Ectodermal cell (in vitro differentiated cells): ENCODE results near the gene ZNF45.
A peak's percentile ranks its signal among the peaks of the same experiment; 100 is the strongest.

Source experiments
- H3K27ac ChIP-seq: 2 replicates; pipeline ENCODE4 v1.7.0; 2013; ENCODE audit warnings: mild to moderate bottlenecking, low read depth, low read length; ENCODE audit not compliant: insufficient read depth, poor library complexity, severe bottlenecking
- H3K27me3 ChIP-seq: 2 replicates; pipeline ENCODE4 v1.7.0; 2013; ENCODE audit warnings: mild to moderate bottlenecking, low read length; ENCODE audit not compliant: insufficient read depth, control insufficient read depth, poor library complexity, severe bottlenecking
- H3K36me3 ChIP-seq: one replicate; pipeline ENCODE4 v1.7.0; 2013; ENCODE audit warnings: low read length; ENCODE audit not compliant: control insufficient read depth, insufficient read depth
- H3K4me1 ChIP-seq: one replicate; pipeline ENCODE4 v1.7.0; 2013; ENCODE audit warnings: low read length; ENCODE audit not compliant: control insufficient read depth, insufficient read depth
- H3K4me3 ChIP-seq: 2 replicates; pipeline ENCODE4 v1.7.0; 2013; ENCODE audit warnings: low read depth, low read length, control low read depth; ENCODE audit not compliant: insufficient read depth
- H3K9me3 ChIP-seq: 2 replicates; pipeline ENCODE4 v1.7.0; 2013; ENCODE audit warnings: mild to moderate bottlenecking, low read length, moderate library complexity; ENCODE audit not compliant: control insufficient read depth
- WGBS, 2 experiments: methylation state at CpG; one replicate each; pipeline ENCODE4 v1.1.7; 2013; ENCODE audit warnings: missing lambda C conversion rate in 2 of 2; 5-methylcytosine and 5-hydroxymethylcytosine counted together

The ZNF45 gene

GRCh38 chr19:43923875-43924274 is 11.2 kb downstream of the ZNF45 start:
- Histone ChIP-seq H3K27me3 (no peaks in the 10 kb centered on the region), H3K27ac (no peak overlapping the region), H3K4me1 (no peaks in the 10 kb centered on the region), H3K4me3 (no peak overlapping the region), H3K9me3 (no peaks in the 10 kb centered on the region), H3K36me3 (peaks cover 43% of the 10 kb centered on the region)

GRCh38 chr19:43914051-43914450 is 21.0 kb downstream of the ZNF45 start:
- Histone ChIP-seq H3K9me3 (peaks cover 18% of the 10 kb centered on the region), H3K36me3 (peaks cover 67% of the 10 kb centered on the region), H3K27me3 (no peaks in the 10 kb centered on the region), H3K4me1 (no peaks in the 10 kb centered on the region), H3K27ac (no peak overlapping the region), H3K4me3 (no peak overlapping the region)
- 76 to 79% methylated on average over 3 of the region's 3 CpGs for WGBS, 2 experiments

DNA sequence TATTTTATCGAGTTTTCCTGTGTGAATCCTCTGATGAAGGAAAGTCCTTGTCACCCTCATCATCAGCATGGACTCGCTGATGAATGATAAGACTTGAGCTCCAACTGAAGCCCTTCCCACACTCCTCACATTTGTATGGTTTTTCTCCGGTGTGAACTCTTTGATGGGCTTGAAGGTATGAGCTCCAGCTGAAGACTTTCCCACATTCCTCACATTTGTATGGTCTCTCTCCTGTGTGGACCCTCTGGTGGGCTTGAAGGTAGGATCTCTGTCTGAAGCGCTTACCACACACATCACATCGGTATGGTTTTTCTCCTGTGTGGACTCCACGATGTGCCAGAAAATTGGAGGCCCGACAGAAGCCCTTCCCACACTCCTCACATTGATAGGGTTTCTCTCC is 21.7 kb downstream of the ZNF45 start:
- Histone ChIP-seq H3K27me3 (no peaks in the 10 kb centered on the region), H3K36me3 (peaks cover 61% of the 10 kb centered on the region), H3K4me1 (no peaks in the 10 kb centered on the region), H3K9me3 (peaks cover 18% of the 10 kb centered on the region), H3K27ac (no peak overlapping the region), H3K4me3 (no peak overlapping the region)
- WGBS, 2 experiments: 95 to 96% methylated on average over 7 of the region's 7 CpGs

DNA sequence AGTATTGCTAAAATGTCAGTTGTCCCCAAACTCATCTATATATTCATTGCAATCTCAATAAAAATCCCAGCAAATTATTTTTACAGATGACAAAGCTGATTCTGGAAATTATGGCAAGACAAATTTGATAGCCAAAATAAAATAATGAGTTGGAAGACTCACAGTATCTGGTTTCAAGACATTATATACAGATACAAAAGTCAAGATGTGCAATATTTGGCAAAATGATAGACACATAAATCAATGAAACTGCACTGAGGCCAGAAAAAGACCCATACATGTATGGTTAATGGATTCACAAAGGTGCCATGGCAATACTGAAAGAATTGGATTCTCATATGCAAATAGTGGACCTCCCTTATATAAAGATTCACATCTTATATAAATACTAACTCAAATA is 24.2 kb downstream of the ZNF45 start:
- Histone ChIP-seq H3K27me3 (no peaks in the 10 kb centered on the region), H3K4me3 (no peak overlapping the region), H3K4me1 (no peaks in the 10 kb centered on the region), H3K27ac (no peak overlapping the region), H3K36me3 (peaks cover 36% of the 10 kb centered on the region), H3K9me3 (peaks cover 18% of the 10 kb centered on the region)

DNA sequence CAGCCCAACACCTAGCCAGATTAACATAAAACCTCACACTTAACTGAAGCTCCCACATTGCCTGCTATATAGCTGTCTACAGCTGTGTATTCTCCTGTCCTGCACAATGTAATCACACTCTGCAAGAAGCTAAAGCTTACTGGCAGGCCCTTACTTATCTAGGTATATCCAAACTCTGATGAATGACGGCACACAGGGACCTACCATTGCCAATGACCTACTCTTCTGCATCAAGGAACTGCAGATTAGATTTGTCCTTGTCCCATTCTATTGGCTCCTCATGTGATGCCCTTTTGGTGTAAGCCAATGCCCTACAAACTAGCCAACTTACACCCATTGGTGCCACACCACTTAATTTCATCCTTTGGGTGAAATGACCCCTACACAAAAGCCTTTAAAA is 26.4 kb downstream of the ZNF45 start:
- 81 to 83% methylated on average over 1 of the region's 1 CpG for WGBS, 2 experiments
- peaks cover 8% of the 10 kb centered on the region for H3K9me3 ChIP-seq

DNA sequence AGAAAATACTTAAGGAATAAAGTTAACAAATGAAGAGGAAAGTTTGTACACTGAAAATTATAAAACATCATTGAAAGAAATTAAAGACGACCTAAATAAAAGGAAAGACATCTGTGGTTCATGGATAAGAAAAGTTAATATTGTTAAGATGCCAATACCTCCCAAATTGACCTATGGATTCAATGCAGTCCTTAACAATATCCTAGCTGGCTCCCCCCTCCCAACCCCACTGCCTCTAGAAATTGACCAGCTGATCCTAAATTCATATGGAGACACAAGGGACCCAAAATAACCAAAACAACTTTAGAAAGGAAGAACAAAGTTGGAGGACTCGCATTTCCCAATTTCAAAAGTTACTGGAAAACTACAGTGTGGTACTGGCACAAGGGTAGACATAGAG is 28.3 kb downstream of the ZNF45 start:
- WGBS, 2 experiments: 82 to 86% methylated on average over 1 to 2 of the region's 2 CpGs
- no peak overlapping the region for H3K4me3 ChIP-seq
- H3K27ac ChIP-seq: no peak overlapping the region
- H3K36me3 ChIP-seq: no peaks in the 10 kb centered on the region
- H3K9me3 ChIP-seq: peaks cover 4% of the 10 kb centered on the region
- H3K4me1 ChIP-seq: no peaks in the 10 kb centered on the region
- H3K27me3 ChIP-seq: no peaks in the 10 kb centered on the region

More for the DNA sequence above, 26.4 kb downstream of the ZNF45 start:
- Histone ChIP-seq H3K4me1 (no peaks in the 10 kb centered on the region), H3K27me3 (no peaks in the 10 kb centered on the region), H3K4me3 (no peak overlapping the region), H3K36me3 (peaks cover 14% of the 10 kb centered on the region), H3K27ac (no peak overlapping the region)

DNA sequence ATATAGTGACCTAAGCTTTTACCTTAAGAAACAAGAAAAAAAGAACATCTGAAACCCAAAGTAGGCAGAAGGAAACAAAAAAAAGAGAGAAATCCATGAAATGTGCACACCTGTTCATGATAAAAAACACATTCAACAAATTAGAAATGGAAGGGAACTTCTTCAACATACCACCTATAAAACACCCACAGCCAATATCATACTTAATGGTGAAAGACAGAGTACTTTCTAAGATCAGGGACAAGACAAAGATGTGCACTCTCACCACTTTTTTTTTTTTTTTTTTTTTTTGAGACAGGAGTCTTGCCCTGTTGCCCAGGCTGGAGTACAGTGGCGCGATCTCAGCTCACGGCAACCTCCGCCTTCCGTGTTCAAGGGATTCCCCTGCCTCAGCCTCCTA is 29.2 kb downstream of the ZNF45 start:
- Histone ChIP-seq H3K4me1 (no peaks in the 10 kb centered on the region), H3K9me3 (peaks cover 4% of the 10 kb centered on the region), H3K27me3 (no peaks in the 10 kb centered on the region), H3K4me3 (no peak overlapping the region), H3K36me3 (no peaks in the 10 kb centered on the region), H3K27ac (no peak overlapping the region)
- 93 to 97% methylated on average over 5 of the region's 5 CpGs for WGBS, 2 experiments

GRCh38 chr19:43902399-43902798 is 32.7 kb downstream of the ZNF45 start:
- WGBS, 2 experiments: 94 to 96% methylated on average over 4 of the region's 4 CpGs

DNA sequence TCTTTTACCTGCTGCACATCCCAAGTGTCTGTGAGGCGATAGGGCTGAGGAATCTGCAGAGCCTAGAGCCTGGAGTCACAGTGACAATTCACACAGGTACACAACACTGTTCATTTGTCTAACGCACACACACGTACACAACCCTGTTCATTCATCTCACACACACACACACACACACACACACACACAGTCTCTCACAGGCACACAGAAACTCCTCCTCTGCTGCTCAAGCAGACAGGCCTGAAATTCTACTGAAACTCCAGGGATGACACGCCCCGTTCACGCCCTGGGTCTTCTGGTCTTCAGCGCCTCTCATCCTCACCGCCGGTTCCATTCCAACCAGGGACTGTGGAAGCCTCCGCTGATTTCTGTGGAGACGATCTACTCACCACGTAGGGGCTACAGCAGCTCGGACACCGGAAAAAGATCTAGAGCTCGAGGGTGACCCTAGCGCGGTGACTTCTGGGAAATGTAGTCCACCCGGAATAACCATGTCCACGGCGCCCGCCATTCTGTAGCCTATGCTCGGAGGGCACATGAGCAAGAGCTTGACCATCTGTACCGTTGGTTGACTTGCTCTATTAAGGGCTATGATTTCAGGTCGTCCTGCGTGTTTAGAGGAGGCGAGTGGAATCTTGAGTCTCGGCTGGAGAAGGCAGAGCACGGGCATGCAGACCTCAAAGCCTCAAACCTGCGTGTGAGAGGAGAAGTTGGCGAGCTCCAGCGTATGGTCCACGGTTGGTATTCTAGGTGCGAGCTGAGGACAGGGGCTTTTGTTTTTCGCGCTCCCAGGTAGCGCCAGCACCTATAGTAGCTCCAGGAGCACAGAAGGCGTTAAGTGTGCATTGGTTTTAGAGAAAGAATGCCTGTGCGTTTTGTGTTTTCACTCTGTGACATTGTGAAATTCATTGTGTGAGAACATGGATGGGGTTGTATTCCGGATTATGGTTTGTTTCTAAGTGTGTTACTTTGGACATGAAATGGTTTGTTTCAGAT is 33.4 kb downstream of the ZNF45 start:
- H3K9me3 ChIP-seq: peaks cover 4% of the 10 kb centered on the region
- H3K27ac ChIP-seq: no peak overlapping the region
- WGBS, 2 experiments: 45 to 47% methylated on average over 39 of the region's 39 CpGs
- H3K36me3 ChIP-seq: no peaks in the 10 kb centered on the region
- H3K4me1 ChIP-seq: no peaks in the 10 kb centered on the region
- no peaks in the 10 kb centered on the region for H3K27me3 ChIP-seq
- H3K4me3 ChIP-seq: peak overlapping the region; percentile 59

More at GRCh38 chr19:43902399-43902798, 32.7 kb downstream of the ZNF45 start:
- Histone ChIP-seq H3K4me3 (no peak overlapping the region), H3K36me3 (no peaks in the 10 kb centered on the region), H3K9me3 (peaks cover 4% of the 10 kb centered on the region), H3K27ac (no peak overlapping the region), H3K4me1 (no peaks in the 10 kb centered on the region), H3K27me3 (no peaks in the 10 kb centered on the region)

- H3K27me3 ChIP-seq: no peaks in the 10 kb centered on the region
- H3K27ac ChIP-seq: no peak overlapping the region
- no peaks in the 10 kb centered on the region for H3K36me3 ChIP-seq
- H3K4me3 ChIP-seq: no peak overlapping the region
- no peaks in the 10 kb centered on the region for H3K9me3 ChIP-seq
- no peaks in the 10 kb centered on the region for H3K4me1 ChIP-seq
- 80 to 88% methylated on average over 2 of the region's 2 CpGs for WGBS, 2 experiments
These were observed 39.3 kb downstream of the ZNF45 start for GRCh38 chr19:43895727-43896308.
